ENCODE measurements around the gene TGFBR3. TPM values are rescaled to one million over a fixed set of nuclear protein-coding genes. Genes with fewer than 3 reads are reported as not detected.

Gene TGFBR3
- total RNA-seq, 1 experiment from 2014 or later: 7.7 TPM

DNA sequence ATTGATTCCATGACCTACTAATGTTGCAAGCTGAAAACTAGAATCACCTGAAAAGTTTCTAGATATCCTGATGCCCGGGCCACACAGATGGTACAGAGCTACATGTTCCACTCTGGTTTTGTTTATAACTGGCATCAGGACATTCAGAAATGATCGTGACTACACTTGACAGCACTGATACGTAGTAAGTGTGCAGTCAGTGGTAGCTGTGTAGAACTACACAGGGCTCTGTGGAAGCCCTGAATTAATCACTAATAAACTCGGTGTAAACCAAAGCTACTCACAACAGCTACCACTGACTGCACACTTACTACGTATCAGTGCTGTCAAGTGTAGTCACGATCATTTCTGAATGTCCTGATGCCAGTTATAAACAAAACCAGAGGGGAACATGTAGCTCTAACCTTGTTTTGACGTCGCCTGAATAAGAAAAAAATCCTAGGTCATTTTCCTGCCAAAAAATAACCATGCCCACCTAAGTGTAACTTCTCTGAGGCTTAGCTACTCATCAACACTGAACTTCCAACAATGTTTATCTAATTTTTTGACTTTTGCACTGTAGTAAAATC, 149.7 kb downstream of the TGFBR3 start:
- DNase-seq: no peak
- Histone ChIP-seq H3K4me3 (no peak overlapping the region), H3K4me1 (peaks cover 16% of the 10 kb centered on the region), H3K27me3 (no peaks in the 10 kb centered on the region), H3K27ac (no peak overlapping the region), H3K9me3 (replicated peaks) (no peaks in the 10 kb centered on the region), H3K36me3 (no peaks in the 10 kb centered on the region)

DNA sequence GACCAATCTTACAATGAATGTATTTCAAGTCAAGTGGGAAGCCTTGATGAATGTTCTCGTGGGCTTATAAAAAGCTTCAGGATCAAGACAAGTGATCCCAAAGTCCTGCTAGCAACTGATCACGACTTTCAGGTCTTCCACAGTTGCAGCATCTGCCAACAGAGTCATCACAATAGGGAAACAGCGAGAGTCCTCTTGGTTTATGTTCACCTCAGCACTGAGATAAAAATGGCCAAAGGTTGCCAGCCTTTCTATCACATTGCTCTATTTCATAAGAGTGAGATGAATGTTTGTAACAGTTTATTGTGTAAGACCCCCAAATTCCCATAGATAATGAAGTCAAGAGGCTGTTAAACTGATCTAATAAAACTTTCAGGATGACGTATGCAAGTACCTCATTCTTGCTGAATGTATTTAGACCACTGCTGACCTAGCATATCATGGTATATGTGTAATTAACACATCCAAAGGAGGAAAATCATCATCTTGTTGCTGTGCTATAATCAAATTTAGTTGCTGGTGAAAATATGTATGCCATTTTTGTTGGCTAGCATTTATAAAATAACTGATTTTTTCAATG, 150.6 kb downstream of the TGFBR3 start:
- Histone ChIP-seq H3K9me3 (replicated peaks) (no peaks in the 10 kb centered on the region), H3K27ac (no peak overlapping the region), H3K27me3 (no peaks in the 10 kb centered on the region), H3K4me3 (no peak overlapping the region), H3K36me3 (no peaks in the 10 kb centered on the region), H3K4me1 (peaks cover 16% of the 10 kb centered on the region)
- no peak for DNase-seq

DNA sequence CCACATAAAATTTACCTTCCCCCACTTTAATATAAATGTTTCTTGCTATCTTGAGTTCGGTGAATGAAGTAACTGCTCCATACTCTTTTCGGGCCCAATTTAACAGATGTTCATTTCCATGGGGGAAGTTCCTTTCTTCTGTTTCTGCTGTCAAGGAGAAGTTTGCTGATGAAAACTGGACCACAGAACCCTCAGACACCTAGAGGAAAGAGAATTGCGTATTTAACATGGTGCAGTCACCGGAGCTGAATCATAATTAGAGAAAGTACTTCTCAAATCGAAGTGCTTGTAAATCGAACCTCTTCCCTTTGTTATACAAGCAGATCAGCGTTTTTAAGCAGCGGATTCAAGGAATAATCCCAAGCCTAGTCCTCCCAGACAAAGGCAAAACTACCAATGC, 151.2 kb downstream of the TGFBR3 start:
- no peaks in the 10 kb centered on the region for H3K36me3 ChIP-seq
- no peak overlapping the region for H3K27ac ChIP-seq
- peaks cover 16% of the 10 kb centered on the region for H3K4me1 ChIP-seq
- H3K9me3 ChIP-seq (replicated peaks): no peaks in the 10 kb centered on the region
- H3K4me3 ChIP-seq: no peak overlapping the region
- no peak for DNase-seq
- no peaks in the 10 kb centered on the region for H3K27me3 ChIP-seq

DNA sequence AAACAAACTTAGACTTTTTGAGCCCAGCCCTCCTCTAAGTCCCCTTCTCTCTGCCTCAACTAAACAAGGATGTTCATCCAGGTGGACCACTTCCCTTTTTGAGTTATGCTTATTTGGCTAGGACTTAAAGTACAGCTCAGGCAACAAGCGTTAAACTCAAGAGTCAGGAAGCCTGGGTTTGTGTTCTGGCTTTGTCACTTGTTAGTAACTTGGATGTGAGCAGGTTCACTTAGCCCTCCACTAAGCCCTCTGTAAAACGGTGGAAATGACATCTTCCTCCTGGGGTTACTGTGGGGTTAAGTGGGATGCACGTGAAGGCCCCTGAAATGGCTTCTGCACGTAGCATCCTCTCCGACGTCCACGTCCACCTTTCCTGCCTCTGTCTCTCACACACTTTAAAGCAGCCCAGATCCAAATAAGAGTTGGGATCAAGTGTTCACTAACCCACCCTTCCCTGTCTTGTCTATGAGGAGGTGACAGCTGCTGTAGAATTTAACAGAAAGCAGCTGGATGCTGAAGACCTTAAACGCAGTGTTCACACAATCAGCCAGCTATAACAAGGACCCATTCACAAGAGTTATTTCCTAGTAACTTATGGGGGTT, 152.7 kb downstream of the TGFBR3 start:
- DNase-seq: peak; percentile 6 to 66
- no peak overlapping the region for H3K4me3 ChIP-seq
- H3K9me3 ChIP-seq (replicated peaks): no peaks in the 10 kb centered on the region
- H3K27ac ChIP-seq: no peak overlapping the region
- H3K4me1 ChIP-seq: peaks cover 16% of the 10 kb centered on the region
- H3K27me3 ChIP-seq: no peaks in the 10 kb centered on the region
- no peaks in the 10 kb centered on the region for H3K36me3 ChIP-seq

DNA sequence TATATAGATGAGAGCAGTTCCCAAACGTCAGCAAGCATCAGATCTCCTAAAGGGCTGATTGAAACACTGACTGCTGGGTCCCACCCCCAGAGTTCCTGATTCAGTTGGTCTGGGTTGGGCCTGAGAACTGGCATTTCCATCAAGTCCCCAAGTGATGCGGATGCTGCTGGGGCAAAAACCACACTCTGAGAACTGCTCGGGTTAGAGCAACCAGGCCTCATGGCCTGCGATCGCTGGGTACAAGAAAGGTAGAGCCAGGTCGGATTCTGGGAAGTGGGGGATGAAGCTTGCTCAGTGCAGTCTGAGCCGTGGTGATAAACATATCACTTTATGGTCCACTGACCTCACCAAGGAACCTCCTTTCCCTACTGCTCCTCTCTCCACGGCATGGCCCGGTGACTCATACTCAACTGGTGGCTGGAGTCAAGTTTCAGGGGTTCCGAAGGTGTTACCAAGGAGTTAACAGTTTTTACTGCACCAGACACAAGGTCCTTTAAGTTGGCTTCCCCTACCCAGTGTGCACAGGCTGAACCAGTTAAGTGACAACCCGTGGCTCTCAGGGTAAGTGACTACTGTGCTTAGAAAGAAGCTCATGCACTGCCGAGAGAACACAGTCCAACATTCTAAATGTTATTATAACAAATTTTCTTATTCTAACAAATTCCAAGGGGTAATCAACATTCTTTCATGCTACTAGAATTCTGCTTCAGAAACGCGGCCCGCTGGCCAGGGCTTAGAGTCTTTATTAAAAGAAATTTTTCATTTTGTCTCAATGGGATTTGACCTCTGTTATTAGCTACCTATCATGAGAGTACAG, 153.5 kb downstream of the TGFBR3 start:
- peaks cover 16% of the 10 kb centered on the region for H3K4me1 ChIP-seq
- no peaks in the 10 kb centered on the region for H3K9me3 ChIP-seq (replicated peaks)
- no peak overlapping the region for H3K4me3 ChIP-seq
- DNase-seq: peak; percentile 49 to 65
- no peaks in the 10 kb centered on the region for H3K36me3 ChIP-seq
- no peak overlapping the region for H3K27ac ChIP-seq
- H3K27me3 ChIP-seq: no peaks in the 10 kb centered on the region

DNA sequence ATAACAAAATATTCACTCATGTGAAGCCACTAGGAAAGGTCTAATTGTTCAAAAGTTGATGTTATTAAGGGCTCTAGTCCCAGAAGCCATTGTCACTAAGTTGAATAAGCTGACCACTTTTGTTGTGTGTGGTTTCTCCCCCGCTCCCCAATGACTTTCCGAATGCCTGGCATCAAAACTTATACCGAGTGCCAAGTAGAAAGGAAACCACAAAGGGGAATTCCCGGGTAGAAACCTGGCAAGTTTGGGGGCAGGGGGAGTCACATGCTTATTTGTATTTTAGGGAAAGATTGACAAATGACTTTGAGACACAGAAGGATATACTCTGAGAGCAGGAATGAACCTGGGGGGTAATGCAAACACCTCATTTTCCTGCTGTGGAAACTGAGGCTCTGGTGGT, 154.1 kb downstream of the TGFBR3 start:
- H3K27me3 ChIP-seq: no peaks in the 10 kb centered on the region
- H3K27ac ChIP-seq: no peak overlapping the region
- no peaks in the 10 kb centered on the region for H3K9me3 ChIP-seq (replicated peaks)
- no peaks in the 10 kb centered on the region for H3K36me3 ChIP-seq
- no peak for DNase-seq
- H3K4me1 ChIP-seq: peaks cover 16% of the 10 kb centered on the region
- H3K4me3 ChIP-seq: no peak overlapping the region

DNA sequence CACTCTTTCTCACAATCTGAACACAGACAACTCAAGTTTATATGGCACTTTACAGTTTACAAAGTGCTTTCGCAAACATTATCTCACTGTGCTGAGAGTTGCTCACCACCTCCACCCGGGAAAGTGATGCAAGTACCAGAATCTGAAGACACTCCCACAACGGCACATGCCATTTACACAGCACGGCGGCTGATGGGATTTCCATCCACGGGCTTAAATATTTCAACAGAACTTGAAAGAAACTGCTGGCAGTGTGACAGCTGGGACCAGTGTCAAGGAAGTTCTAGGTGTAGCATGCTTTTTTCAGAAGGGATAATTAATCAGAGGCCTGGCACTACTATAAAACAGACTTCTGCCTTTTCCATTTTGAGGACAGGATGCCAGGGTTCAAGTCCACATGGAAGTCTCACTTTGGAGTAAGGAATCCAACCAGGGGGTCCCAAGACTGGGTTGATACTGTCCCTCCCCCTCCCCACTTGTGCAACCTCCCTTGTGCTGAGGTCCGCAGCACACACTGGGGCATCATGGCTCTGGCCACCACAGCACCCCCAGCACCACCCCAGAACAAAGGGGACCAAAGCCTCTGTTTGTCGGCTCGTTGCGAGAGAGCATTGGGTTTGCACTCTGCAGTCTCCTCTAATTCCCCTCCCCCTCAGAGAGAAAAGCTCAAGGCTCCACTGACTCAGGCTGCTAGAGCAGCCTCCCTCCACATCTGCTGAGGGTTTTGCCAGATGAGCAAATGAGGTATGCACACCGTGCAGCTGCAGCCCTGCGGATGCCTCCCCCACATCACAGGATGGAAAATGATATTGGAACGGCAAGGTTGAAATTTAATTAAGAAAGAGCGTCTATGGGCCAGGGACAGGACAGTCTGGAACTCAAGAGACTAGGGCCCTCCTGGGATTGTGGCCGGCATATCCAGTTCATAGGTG, 154.9 kb downstream of the TGFBR3 start:
- DNase-seq: no peak
- Histone ChIP-seq H3K4me1 (peaks cover 16% of the 10 kb centered on the region), H3K27me3 (no peaks in the 10 kb centered on the region), H3K27ac (no peak overlapping the region), H3K4me3 (no peak overlapping the region), H3K36me3 (no peaks in the 10 kb centered on the region), H3K9me3 (replicated peaks) (no peaks in the 10 kb centered on the region)

DNA sequence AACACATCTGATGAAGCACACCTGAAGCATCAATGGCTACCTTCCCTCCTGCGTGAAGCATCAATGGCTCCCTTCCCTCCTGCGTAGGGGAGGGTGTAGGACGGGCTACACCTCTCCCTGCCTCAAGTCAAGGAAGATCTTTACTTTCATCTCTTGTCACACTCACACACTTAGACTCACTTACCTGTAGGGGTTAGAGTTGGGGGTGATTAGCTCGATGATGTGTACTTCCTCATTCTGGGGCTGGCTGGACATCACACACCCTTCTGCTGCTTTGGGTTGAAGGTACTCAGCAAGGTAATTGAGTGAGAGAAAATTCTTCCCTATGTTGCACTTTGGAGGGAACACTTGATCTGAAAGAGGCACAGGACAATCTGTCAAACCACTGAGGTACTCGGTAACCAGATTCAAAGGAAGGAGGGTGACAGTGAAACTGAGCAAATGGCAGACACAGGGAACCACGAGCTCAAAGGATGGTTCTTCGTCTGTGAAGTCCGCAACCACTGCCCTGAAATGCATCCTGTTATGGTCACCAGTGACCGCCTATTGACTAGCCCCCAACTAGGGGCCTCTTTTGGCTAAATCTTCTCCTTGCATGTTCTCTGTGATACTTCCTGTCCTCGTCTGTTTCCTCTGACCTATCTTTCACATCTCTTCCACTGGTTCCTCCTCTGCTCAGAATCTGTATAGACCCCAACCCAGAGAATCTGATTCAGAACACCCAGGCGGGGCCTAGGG, 156.2 kb downstream of the TGFBR3 start:
- Histone ChIP-seq H3K4me1 (peaks cover 16% of the 10 kb centered on the region), H3K27me3 (no peaks in the 10 kb centered on the region), H3K4me3 (no peak overlapping the region), H3K9me3 (replicated peaks) (no peaks in the 10 kb centered on the region), H3K36me3 (no peaks in the 10 kb centered on the region), H3K27ac (no peak overlapping the region)
- no peak for DNase-seq

DNA sequence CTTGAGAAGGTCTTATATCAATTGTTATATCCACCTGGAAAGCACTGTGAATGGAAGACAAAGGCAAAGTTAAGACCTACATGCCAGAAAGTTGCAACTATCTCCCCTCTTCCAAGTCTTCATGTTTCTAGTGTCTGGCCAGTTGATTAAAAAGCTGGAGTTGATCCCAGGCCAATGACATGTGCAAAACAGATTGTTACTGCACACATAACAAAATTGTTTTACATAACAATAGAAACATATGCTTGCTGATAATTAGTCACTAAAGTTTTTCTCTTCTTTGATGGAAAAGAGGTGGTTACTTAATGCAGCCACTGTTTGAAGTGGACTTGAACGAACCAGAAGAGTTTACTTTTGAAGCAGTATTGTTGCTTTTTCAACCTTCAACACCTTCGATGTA, 158.2 kb downstream of the TGFBR3 start:
- no peaks in the 10 kb centered on the region for H3K27me3 ChIP-seq
- no peaks in the 10 kb centered on the region for H3K36me3 ChIP-seq
- H3K4me1 ChIP-seq: peaks cover 12% of the 10 kb centered on the region
- no peak overlapping the region for H3K27ac ChIP-seq
- no peaks in the 10 kb centered on the region for H3K9me3 ChIP-seq (replicated peaks)
- H3K4me3 ChIP-seq: no peak overlapping the region
- DNase-seq: no peak

DNA sequence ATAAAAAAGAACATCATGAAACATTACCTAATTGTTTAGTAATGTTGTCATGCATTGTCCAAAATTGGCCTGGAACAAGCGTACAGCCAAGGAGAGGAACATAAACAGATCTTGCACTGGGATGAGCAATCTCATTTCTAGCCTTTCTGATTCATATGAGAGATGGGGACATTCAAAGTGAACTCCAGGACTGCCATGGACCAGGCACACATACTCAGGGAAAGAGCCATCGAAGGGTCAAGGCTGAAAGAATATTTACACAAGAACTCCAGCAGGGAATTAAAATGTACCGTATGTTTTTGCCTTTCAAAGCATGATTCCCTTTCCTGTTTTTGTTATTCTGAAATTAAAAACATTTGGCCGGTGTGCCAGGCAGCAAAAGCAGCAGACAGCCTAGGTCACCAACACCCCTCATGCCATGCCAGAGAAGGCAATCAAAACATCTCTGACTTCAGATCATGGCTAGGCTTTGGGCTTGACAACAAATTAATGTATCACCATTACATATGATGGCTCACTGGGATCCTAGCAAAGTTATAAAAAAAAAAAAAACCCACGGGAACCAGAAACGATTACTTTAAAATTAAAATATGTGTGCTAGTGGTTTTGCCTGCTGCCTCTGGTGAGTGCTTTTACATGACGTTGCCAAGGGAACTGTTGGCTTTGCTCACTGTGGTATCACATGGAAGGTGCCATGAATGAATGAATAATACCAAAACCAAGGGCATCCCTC, 159.8 kb downstream of the TGFBR3 start:
- no peak for DNase-seq
- no peak overlapping the region for H3K27ac ChIP-seq

DNA sequence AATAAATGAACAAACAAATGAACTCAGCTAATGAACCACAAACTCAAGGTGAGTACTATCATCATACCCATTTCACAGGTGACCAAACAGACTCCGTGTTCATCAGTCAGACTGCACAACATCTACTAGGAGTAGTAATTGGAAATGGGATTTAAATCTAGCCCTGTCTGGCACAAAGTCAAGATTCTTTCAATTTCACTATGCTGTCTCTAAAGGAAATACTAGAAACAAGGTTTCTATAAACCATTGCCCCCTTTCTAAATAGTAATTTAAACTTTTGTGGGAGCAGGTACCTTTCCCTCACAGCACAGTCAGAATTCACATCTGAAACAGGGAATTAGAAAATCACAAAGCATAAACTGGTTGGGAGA, 160.3 kb downstream of the TGFBR3 start:
- no peak for DNase-seq
- Histone ChIP-seq H3K9me3 (replicated peaks) (no peaks in the 10 kb centered on the region), H3K4me1 (no peaks in the 10 kb centered on the region), H3K27ac (no peak overlapping the region), H3K27me3 (no peaks in the 10 kb centered on the region), H3K4me3 (no peak overlapping the region), H3K36me3 (no peaks in the 10 kb centered on the region)

More for the DNA sequence above, 159.8 kb downstream of the TGFBR3 start:
- no peaks in the 10 kb centered on the region for H3K9me3 ChIP-seq (replicated peaks)
- H3K4me3 ChIP-seq: no peak overlapping the region
- no peaks in the 10 kb centered on the region for H3K27me3 ChIP-seq
- H3K4me1 ChIP-seq: no peaks in the 10 kb centered on the region
- H3K36me3 ChIP-seq: no peaks in the 10 kb centered on the region

DNA sequence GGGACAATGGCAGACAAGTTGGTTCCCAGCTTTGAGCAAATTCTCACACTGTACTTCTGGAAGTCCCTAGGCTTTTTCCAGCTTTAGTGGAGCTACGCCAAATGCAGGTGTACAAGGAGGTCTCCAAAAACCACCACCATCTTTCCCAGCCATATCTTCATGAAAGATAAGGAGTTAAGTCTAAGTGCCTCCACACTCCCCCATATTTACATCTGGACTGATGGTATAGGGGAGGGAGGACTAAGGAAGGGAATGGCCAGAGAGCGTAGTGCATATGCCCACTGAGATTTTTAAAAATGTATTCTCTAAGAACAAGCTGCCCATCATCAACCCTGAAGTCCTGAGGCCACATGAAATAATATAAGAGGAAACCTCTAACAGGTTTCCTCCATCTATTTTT, 161.3 kb downstream of the TGFBR3 start:
- H3K9me3 ChIP-seq (replicated peaks): no peaks in the 10 kb centered on the region
- H3K4me3 ChIP-seq: no peak overlapping the region
- no peak for DNase-seq
- H3K27me3 ChIP-seq: no peaks in the 10 kb centered on the region
- H3K4me1 ChIP-seq: no peaks in the 10 kb centered on the region
- no peaks in the 10 kb centered on the region for H3K36me3 ChIP-seq
- no peak overlapping the region for H3K27ac ChIP-seq

DNA sequence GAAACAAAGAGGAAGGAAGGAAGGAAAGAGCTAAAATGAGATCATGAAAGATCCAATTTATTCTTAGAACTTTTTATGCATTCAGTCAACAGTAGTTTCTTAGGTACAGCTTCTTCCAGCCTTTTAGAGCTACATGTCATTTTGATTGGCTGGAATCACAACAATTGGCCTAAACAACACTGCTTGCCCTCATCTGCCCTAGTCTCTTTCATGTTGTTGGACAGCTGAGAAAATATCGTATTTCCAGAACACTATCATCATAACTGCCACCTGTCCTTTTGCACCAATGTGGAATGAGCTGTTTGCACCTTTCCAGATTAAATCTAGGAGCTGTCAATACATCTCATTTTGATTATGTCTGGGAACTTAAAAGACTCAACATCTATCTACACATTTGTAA, 161.7 kb downstream of the TGFBR3 start:
- Histone ChIP-seq H3K4me1 (no peaks in the 10 kb centered on the region), H3K4me3 (no peak overlapping the region), H3K9me3 (replicated peaks) (no peaks in the 10 kb centered on the region), H3K27me3 (no peaks in the 10 kb centered on the region), H3K36me3 (no peaks in the 10 kb centered on the region), H3K27ac (no peak overlapping the region)
- DNase-seq: peak in 1 of 2 experiments; percentile 34
